GM12878 (cell line): ENCODE measurements around the gene DAAM2. TPM values are rescaled to one million over a fixed set of nuclear protein-coding genes. Genes with fewer than 3 reads are reported as not detected.

Experiments used
- ATAC-seq: fragments of 200-7000 bp; cut with Tn5 transposase; 3 replicates; pipeline ENCODE4 v1.9.1; 2020; ENCODE audit warnings: mild to moderate bottlenecking, moderate library complexity
- BruUV-seq: library from RNA; stranded (reverse); fragments of 400-500 nt; replicated peaks from 2 replicates; lab custom pipeline; 2021; lab: Mats Ljungman, UMichigan
- CTCF ChIA-PET: fragments of 300-600 bp; sonication (Branson Sonifier 250); formaldehyde crosslinking; extraction: SDS; loops from one replicate; lab custom pipeline; 2021; ENCODE audit warnings: inconsistent platforms; lab: Yijun Ruan, JAX
- POLR2A ChIA-PET: fragments of 350-600 bp; formaldehyde crosslinking; extraction: SDS; loops from one replicate; lab custom pipeline; 2021; ENCODE audit warnings: inconsistent platforms; lab: Charles Lee
- RAD21 ChIA-PET: fragments of 300-600 bp; sonication (Branson Sonifier 250); formaldehyde crosslinking; loops from one replicate; lab custom pipeline; 2023; ENCODE audit warnings: antibody characterized with exemption; ENCODE audit not compliant: unreplicated experiment; lab: Charles Lee
- SMC1A ChIA-PET: fragments of 300-600 bp; sonication (Branson Sonifier 250); formaldehyde crosslinking; loops from one replicate; lab custom pipeline; 2023; ENCODE audit not compliant: unreplicated experiment, uncharacterized antibody; lab: Charles Lee
- DNase-seq: peaks from one replicate; pipeline ENCODE4 v3.0.0-alpha.2; 2011; ENCODE audit warnings: low read depth, low spot score
- FAIRE-seq: peaks from 3 replicates; lab custom pipeline; 2011; peaks lifted over from hg19 to GRCh38; lab: Jason Lieb, UNC
- H2AFZ ChIP-seq: 2 replicates; pipeline ENCODE4 v1.6.0; 2011; ENCODE audit warnings: low read depth, low read length, control low read depth; ENCODE audit not compliant: control insufficient read depth
- H3K27ac ChIP-seq: 2 replicates; pipeline ENCODE4 v1.5.1; 2011; ENCODE audit warnings: control low read depth; ENCODE audit not compliant: control insufficient read depth, insufficient read depth
- H3K27me3 ChIP-seq, 2 experiments: replicated peaks in 1 of 2; 2 replicates each; pipeline versions ENCODE4 v1.6.0 to v1.6.1; 2011; ENCODE audit warnings: low read length in 1 of 2; ENCODE audit not compliant: control insufficient read depth in 2 of 2, insufficient read depth in 2 of 2
- H3K36me3 ChIP-seq, 2 experiments: 2 replicates each; pipeline ENCODE4 v1.5.1; 2011; ENCODE audit warnings: low read length in 1 of 2; ENCODE audit not compliant: control insufficient read depth in 2 of 2, insufficient read depth in 2 of 2
- H3K4me1 ChIP-seq: 2 replicates; pipeline ENCODE4 v1.6.1; 2011; ENCODE audit warnings: mild to moderate bottlenecking, low read length, moderate library complexity, mixed read lengths; ENCODE audit not compliant: control insufficient read depth, insufficient read depth
- H3K4me2 ChIP-seq: 2 replicates; pipeline ENCODE4 v1.6.0; 2011; ENCODE audit warnings: control low read depth; ENCODE audit not compliant: control insufficient read depth, insufficient read depth
- H3K4me3 ChIP-seq: fragments of 200-600 bp; sonication (generic); 2 replicates; pipeline ENCODE4 v1.5.1; 2016
- H3K79me2 ChIP-seq: 2 replicates; pipeline ENCODE4 v1.6.0; 2011; ENCODE audit warnings: low read length; ENCODE audit not compliant: control insufficient read depth, insufficient read depth
- H3K9ac ChIP-seq: 2 replicates; pipeline ENCODE4 v1.8.0; 2011; ENCODE audit warnings: low read length, control low read depth, mixed read lengths; ENCODE audit not compliant: control insufficient read depth, insufficient read depth
- H3K9me3 ChIP-seq: replicated peaks from 3 replicates; pipeline ENCODE4 v1.5.1; 2011; ENCODE audit warnings: mild to moderate bottlenecking, low read length; ENCODE audit not compliant: control insufficient read depth, insufficient read depth
- H4K20me1 ChIP-seq: 2 replicates; pipeline ENCODE4 v1.6.0; 2011; ENCODE audit not compliant: control insufficient read depth, insufficient read depth
- BRCA1 ChIP-seq: IDR thresholded peaks from 2 replicates; pipeline ENCODE4 v1.6.1; 2011; ENCODE audit warnings: low read depth, low read length, improper control_type of control experiment
- CBX3 ChIP-seq: fragments of 200-600 bp; sonication (generic); IDR thresholded peaks from 2 replicates; pipeline ENCODE4 v1.6.1; 2016; ENCODE audit warnings: low read depth, borderline replicate concordance
- CBX5 ChIP-seq: sonication (generic); IDR thresholded peaks from 2 replicates; pipeline ENCODE4 v1.6.1; 2016; ENCODE audit warnings: low read depth, moderate library complexity, mild to moderate bottlenecking, inconsistent platforms
- DPF2 ChIP-seq: fragments of 450-650 bp; IDR thresholded peaks from 2 replicates; pipeline ENCODE4 v1.6.1; 2017; ENCODE audit warnings: mild to moderate bottlenecking
- EED ChIP-seq: sonication (generic); IDR thresholded peaks from 2 replicates; pipeline ENCODE4 v1.6.1; 2016; ENCODE audit warnings: antibody characterized with exemption, low read depth
- HCFC1 ChIP-seq: fragments of 150-350 bp; IDR thresholded peaks from 2 replicates; pipeline ENCODE4 v1.6.1; 2014; ENCODE audit warnings: low read length
- POU2F2 ChIP-seq: IDR thresholded peaks from 3 replicates; pipeline ENCODE4 v1.6.1; 2011; ENCODE audit warnings: low read depth, mild to moderate bottlenecking, low read length, borderline replicate concordance
- SUZ12 ChIP-seq: fragments of 200-600 bp; sonication (generic); IDR thresholded peaks from one replicate; pipeline ENCODE4 v1.6.1; 2018; ENCODE audit warnings: antibody characterized with exemption, mild to moderate bottlenecking; ENCODE audit not compliant: unreplicated experiment
- TAF1 ChIP-seq: IDR thresholded peaks from 2 replicates; pipeline ENCODE4 v1.6.1; 2011; ENCODE audit warnings: mild to moderate bottlenecking, low read depth, low read length, borderline replicate concordance
- WRNIP1 ChIP-seq: IDR thresholded peaks from 2 replicates; pipeline ENCODE4 v1.6.1; 2011; ENCODE audit warnings: low read depth, low read length, improper control_type of control experiment, borderline replicate concordance
- ZBTB11 ChIP-seq: fragments of 450-650 bp; formaldehyde crosslinking; IDR thresholded peaks from 2 replicates; pipeline ENCODE4 v1.5.0; 2022; ENCODE audit warnings: mild to moderate bottlenecking, missing genetic modification characterization
- WGBS: methylation state at CpG from one replicate; pipeline ENCODE4 v1.1.6; 2016; ENCODE audit warnings: low lambda C conversion rate; ENCODE audit not compliant: insufficient replicate concordance, insufficient coverage; ENCODE audit errors: missing lambda C conversion rate; 5-methylcytosine and 5-hydroxymethylcytosine counted together
- in situ Hi-C: fragments of 300-500 bp; cut with MboI; formaldehyde crosslinking; loops from 9 replicates; pipeline ENCODE4 v1.14.3; 2018; ENCODE audit warnings: mixed read lengths
- intact Hi-C: fragments of 100-400 bp; cut with micrococcal nuclease; formaldehyde crosslinking; loops from one replicate; pipeline ENCODE4 v1.14.2; 2022; ENCODE audit not compliant: unreplicated experiment
- polyA plus RNA-seq, 11 experiments: library from polyadenylated mRNA; depleted of rRNA in 4 of 11; unstranded in 6 of 11; stranded (reverse) in 5 of 11; fragments of >200 nt; fragmentation: Nextera tagmentation in 4 of 11; fragmentation: Illumina TruSeq in 1 of 11; extraction: Ambion mirVana in 4 of 11; extraction: Trizol in 1 of 11; gene quantifications; 1 replicate in 1 of 11; 2 replicates in 10 of 11; pipeline versions ENCODE4 v1.2.1 to v1.2.3, GENCODE V29; 2011 to 2016; ENCODE audit warnings: inconsistent platforms in 2 of 11, missing spikeins in 2 of 11, low read depth in 1 of 11
- total RNA-seq, 4 experiments: library from RNA; depleted of rRNA in 3 of 4; stranded (reverse); fragments of >200 nt in 3 of 4; fragmentation: Illumina TruSeq in 1 of 4; extraction: Trizol in 1 of 4; gene quantifications; 2 replicates each; pipeline versions ENCODE4 v1.2.1 to v1.2.3, GENCODE V29; 2013 to 2021
- TF ChIP-seq, protein P1 (sequence below): fragments of 450-650 bp; IDR thresholded peaks from 2 replicates; pipeline ENCODE4 v1.6.1; 2017; ENCODE audit warnings: mild to moderate bottlenecking, moderate library complexity
- TF ChIP-seq, protein P2 (sequence below): fragments of 450-650 bp; IDR thresholded peaks from 2 replicates; pipeline ENCODE4 v1.6.1; 2017; ENCODE audit warnings: borderline replicate concordance
- TF ChIP-seq, protein P3 (sequence below): IDR thresholded peaks from 2 replicates; pipeline ENCODE4 v1.6.1; 2011; ENCODE audit warnings: borderline replicate concordance, low read depth, mild to moderate bottlenecking, moderate library complexity, mixed read lengths, low read length; ENCODE audit not compliant: insufficient read depth; ENCODE audit errors: extremely low read length

DAAM2 gene
- total and polyA plus RNA-seq, 10 of the 15 experiments (the other 5 are each of a cell fraction or from before 2014, with no cell fraction given) = 0.05 to 0.22 TPM; not detected in 8

GRCh38 chr6:39773782-39774181 is 18.4 kb upstream of the DAAM2 start:
- Histone ChIP-seq H4K20me1 (no peaks in the 10 kb centered on the region), H3K27me3 (no peaks in the 10 kb centered on the region), H3K9me3 (no peaks in the 10 kb centered on the region), H3K79me2 (no peaks in the 10 kb centered on the region), H3K27ac (no peak overlapping the region), H3K9ac (no peak overlapping the region), H3K4me2 (no peak overlapping the region), H2AFZ (no peak overlapping the region), H3K4me3 (no peak overlapping the region), H3K4me1 (no peaks in the 10 kb centered on the region), H3K36me3 (no peaks in the 10 kb centered on the region)
- intact Hi-C loops = no loop called here
- POLR2A ChIA-PET = no interaction called here
- SMC1A ChIA-PET = interaction anchor here (0.6 kb wide), 2 partner anchors 18 to 20 kb away, joined by 3 read pairs; no protein-coding TSS in a partner anchor
- DNase-seq = no peak
- in situ Hi-C loops = no loop called here
- WGBS = 85% methylated on average over 2 of the region's 2 CpGs
- CTCF ChIA-PET = interaction anchor here (1.5 to 1.8 kb wide), 2 partner anchors 15 to 18 kb away, joined by 4 read pairs; no protein-coding TSS in a partner anchor
- BruUV-seq = no TSS peak
- RAD21 ChIA-PET = no interaction called here
- no peak for ATAC-seq
- FAIRE-seq = no peak
- TF ChIP-seq CBX3 (no peak), POU2F2 (no peak), CBX5 (no peak), HCFC1 (no peak), TAF1 (no peak), DPF2 (no peak), EED (no peak), ZBTB11 (CRISPR knock-in tag) (no peak), SUZ12 (no peak), BRCA1 (no peak), WRNIP1 (no peak)
- TF ChIP-seq, protein P1, sequence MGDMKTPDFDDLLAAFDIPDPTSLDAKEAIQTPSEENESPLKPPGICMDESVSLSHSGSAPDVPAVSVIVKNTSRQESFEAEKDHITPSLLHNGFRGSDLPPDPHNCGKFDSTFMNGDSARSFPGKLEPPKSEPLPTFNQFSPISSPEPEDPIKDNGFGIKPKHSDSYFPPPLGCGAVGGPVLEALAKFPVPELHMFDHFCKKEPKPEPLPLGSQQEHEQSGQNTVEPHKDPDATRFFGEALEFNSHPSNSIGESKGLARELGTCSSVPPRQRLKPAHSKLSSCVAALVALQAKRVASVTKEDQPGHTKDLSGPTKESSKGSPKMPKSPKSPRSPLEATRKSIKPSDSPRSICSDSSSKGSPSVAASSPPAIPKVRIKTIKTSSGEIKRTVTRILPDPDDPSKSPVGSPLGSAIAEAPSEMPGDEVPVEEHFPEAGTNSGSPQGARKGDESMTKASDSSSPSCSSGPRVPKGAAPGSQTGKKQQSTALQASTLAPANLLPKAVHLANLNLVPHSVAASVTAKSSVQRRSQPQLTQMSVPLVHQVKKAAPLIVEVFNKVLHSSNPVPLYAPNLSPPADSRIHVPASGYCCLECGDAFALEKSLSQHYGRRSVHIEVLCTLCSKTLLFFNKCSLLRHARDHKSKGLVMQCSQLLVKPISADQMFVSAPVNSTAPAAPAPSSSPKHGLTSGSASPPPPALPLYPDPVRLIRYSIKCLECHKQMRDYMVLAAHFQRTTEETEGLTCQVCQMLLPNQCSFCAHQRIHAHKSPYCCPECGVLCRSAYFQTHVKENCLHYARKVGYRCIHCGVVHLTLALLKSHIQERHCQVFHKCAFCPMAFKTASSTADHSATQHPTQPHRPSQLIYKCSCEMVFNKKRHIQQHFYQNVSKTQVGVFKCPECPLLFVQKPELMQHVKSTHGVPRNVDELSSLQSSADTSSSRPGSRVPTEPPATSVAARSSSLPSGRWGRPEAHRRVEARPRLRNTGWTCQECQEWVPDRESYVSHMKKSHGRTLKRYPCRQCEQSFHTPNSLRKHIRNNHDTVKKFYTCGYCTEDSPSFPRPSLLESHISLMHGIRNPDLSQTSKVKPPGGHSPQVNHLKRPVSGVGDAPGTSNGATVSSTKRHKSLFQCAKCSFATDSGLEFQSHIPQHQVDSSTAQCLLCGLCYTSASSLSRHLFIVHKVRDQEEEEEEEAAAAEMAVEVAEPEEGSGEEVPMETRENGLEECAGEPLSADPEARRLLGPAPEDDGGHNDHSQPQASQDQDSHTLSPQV = no peak
- TF ChIP-seq, protein P2, sequence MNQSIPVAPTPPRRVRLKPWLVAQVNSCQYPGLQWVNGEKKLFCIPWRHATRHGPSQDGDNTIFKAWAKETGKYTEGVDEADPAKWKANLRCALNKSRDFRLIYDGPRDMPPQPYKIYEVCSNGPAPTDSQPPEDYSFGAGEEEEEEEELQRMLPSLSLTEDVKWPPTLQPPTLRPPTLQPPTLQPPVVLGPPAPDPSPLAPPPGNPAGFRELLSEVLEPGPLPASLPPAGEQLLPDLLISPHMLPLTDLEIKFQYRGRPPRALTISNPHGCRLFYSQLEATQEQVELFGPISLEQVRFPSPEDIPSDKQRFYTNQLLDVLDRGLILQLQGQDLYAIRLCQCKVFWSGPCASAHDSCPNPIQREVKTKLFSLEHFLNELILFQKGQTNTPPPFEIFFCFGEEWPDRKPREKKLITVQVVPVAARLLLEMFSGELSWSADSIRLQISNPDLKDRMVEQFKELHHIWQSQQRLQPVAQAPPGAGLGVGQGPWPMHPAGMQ = no peak
- TF ChIP-seq, protein P3, sequence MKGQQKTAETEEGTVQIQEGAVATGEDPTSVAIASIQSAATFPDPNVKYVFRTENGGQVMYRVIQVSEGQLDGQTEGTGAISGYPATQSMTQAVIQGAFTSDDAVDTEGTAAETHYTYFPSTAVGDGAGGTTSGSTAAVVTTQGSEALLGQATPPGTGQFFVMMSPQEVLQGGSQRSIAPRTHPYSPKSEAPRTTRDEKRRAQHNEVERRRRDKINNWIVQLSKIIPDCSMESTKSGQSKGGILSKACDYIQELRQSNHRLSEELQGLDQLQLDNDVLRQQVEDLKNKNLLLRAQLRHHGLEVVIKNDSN = no peak
